ENCODE measurements around the gene MAGT1. TPM values are rescaled to one million over a fixed set of nuclear protein-coding genes. Genes with fewer than 3 reads are reported as not detected.
"Not testable (repeated sequence)": the region's sequence is repeated elsewhere in the genome, so short reads cannot be mapped to it uniquely, and the experiment has no call there.

The MAGT1 gene
- total and polyA plus RNA-seq, 2 of the 4 experiments (the other 2 are of a cell fraction): 27.3 to 74.7 TPM

- H2BK20ac ChIP-seq (ENCODE audit: low read depth, low read length); H3K27me3 ChIP-seq (ENCODE audit: control insufficient read depth, insufficient read depth, low read length); H3K4me1 ChIP-seq (ENCODE audit: control insufficient read depth, insufficient read depth, low read length); H3K9me3 ChIP-seq (ENCODE audit: control insufficient read depth, insufficient read depth, low read length); H2AK9ac ChIP-seq (replicated peaks; ENCODE audit: low read depth, low read length, poor library complexity); H3K9ac ChIP-seq (ENCODE audit: low read depth, low read length); H3K4me3 ChIP-seq (ENCODE audit: insufficient read depth, low read depth, low read length); DNase-seq; intact Hi-C loops (cut with micrococcal nuclease); H3K56ac ChIP-seq (ENCODE audit: extremely low read depth, insufficient read depth, low read length); H3K18ac ChIP-seq (ENCODE audit: low read depth, low read length); H2BK15ac ChIP-seq (ENCODE audit: low read depth, low read length); H4K5ac ChIP-seq (ENCODE audit: low read depth, low read length); H4K8ac ChIP-seq (ENCODE audit: low read depth in 2 of 2, low read length in 2 of 2); H4K91ac ChIP-seq (ENCODE audit: insufficient read depth, low read depth, low read length); CTCF ChIA-PET; H3K14ac ChIP-seq (replicated peaks; ENCODE audit: low read depth, low read length); H3K23ac ChIP-seq (ENCODE audit: low read depth, low read length); H4K20me1 ChIP-seq (ENCODE audit: insufficient read depth, low read length); in situ Hi-C loops (cut with MboI; ENCODE audit: low sequenced_read_pairs); H3K27ac ChIP-seq (ENCODE audit: insufficient read depth, low read length); H3K36me3 ChIP-seq (ENCODE audit: control insufficient read depth, insufficient read depth, low read length); H3K4me2 ChIP-seq (ENCODE audit: low read depth, low read length); H3K4ac ChIP-seq (ENCODE audit: low read depth, low read length); H2AFZ ChIP-seq (replicated peaks; ENCODE audit: low read length, poor library complexity); POLR2A ChIA-PET (ENCODE audit: unreplicated experiment); BruUV-seq (replicated peaks); H2BK5ac ChIP-seq (ENCODE audit: low read depth, low read length, poor library complexity, severe bottlenecking); ATAC-seq (ENCODE audit: low read depth); H3K79me1 ChIP-seq (ENCODE audit: low read depth in 1 of 2, low read length in 2 of 2); H3K9me1 ChIP-seq (ENCODE audit: insufficient read depth, low read length); H2AK5ac ChIP-seq (ENCODE audit: low read depth, low read length); H2BK120ac ChIP-seq (ENCODE audit: low read depth, low read length); dilution Hi-C loops (cut with HindIII; ENCODE audit: low sequenced_read_pairs, unreplicated experiment): not testable (repeated sequence)
- no CpG with 5 or more reads among the region's 5 CpGs for WGBS, 2 experiments (ENCODE audit: extremely low coverage in 2 of 2, insufficient read length in 1 of 2)
These were observed 63.7 kb downstream of the MAGT1 start for GRCh38 chrX:77831544-77831943.

- in situ Hi-C loops (cut with MboI; ENCODE audit: low sequenced_read_pairs); H4K20me1 ChIP-seq (ENCODE audit: insufficient read depth, low read length); H2BK120ac ChIP-seq (ENCODE audit: low read depth, low read length); H3K56ac ChIP-seq (ENCODE audit: extremely low read depth, insufficient read depth, low read length); H4K91ac ChIP-seq (ENCODE audit: insufficient read depth, low read depth, low read length); H2AK5ac ChIP-seq (ENCODE audit: low read depth, low read length); H3K4ac ChIP-seq (ENCODE audit: low read depth, low read length); H2BK20ac ChIP-seq (ENCODE audit: low read depth, low read length); H2AK9ac ChIP-seq (replicated peaks; ENCODE audit: low read depth, low read length, poor library complexity); H3K4me1 ChIP-seq (ENCODE audit: control insufficient read depth, insufficient read depth, low read length); H3K36me3 ChIP-seq (ENCODE audit: control insufficient read depth, insufficient read depth, low read length); H3K18ac ChIP-seq (ENCODE audit: low read depth, low read length); H4K5ac ChIP-seq (ENCODE audit: low read depth, low read length); BruUV-seq (replicated peaks); H4K8ac ChIP-seq (ENCODE audit: low read depth in 2 of 2, low read length in 2 of 2); dilution Hi-C loops (cut with HindIII; ENCODE audit: low sequenced_read_pairs, unreplicated experiment); intact Hi-C loops (cut with micrococcal nuclease); H2BK15ac ChIP-seq (ENCODE audit: low read depth, low read length); H2AFZ ChIP-seq (replicated peaks; ENCODE audit: low read length, poor library complexity); H2BK5ac ChIP-seq (ENCODE audit: low read depth, low read length, poor library complexity, severe bottlenecking); H3K9me1 ChIP-seq (ENCODE audit: insufficient read depth, low read length); H3K79me1 ChIP-seq (ENCODE audit: low read depth in 1 of 2, low read length in 2 of 2); DNase-seq; H3K9me3 ChIP-seq (ENCODE audit: control insufficient read depth, insufficient read depth, low read length); CTCF ChIA-PET; H3K27ac ChIP-seq (ENCODE audit: insufficient read depth, low read length); POLR2A ChIA-PET (ENCODE audit: unreplicated experiment); H3K23ac ChIP-seq (ENCODE audit: low read depth, low read length); ATAC-seq (ENCODE audit: low read depth); H3K27me3 ChIP-seq (ENCODE audit: control insufficient read depth, insufficient read depth, low read length); H3K14ac ChIP-seq (replicated peaks; ENCODE audit: low read depth, low read length); H3K9ac ChIP-seq (ENCODE audit: low read depth, low read length); H3K4me3 ChIP-seq (ENCODE audit: insufficient read depth, low read depth, low read length); H3K4me2 ChIP-seq (ENCODE audit: low read depth, low read length): not testable (repeated sequence)
- WGBS, 2 experiments (ENCODE audit: extremely low coverage in 2 of 2, insufficient read length in 1 of 2): no CpG with 5 or more reads among the region's 2 CpGs
These were observed 73.2 kb downstream of the MAGT1 start for GRCh38 chrX:77821989-77822388.

All from IMR-90 (cell line).